Activated T-cell treated with anti-CD3 and anti-CD28 coated beads for 1 hour (primary cell): ENCODE results near the gene EMILIN1.
"Not testable (repeated sequence)": the region's sequence is repeated elsewhere in the genome, so short reads cannot be mapped to it uniquely, and the experiment has no call there.

ENCODE experiments used
- DNase-seq: peaks from one replicate; pipeline ENCODE4 v3.0.0-alpha.2; 2020; ENCODE audit warnings: low read depth

EMILIN1 gene

GRCh38 chr2:27094353-27094984, 16.1 kb downstream of the EMILIN1 start:
- DNase-seq: no peak

GRCh38 chr2:27095427-27095744, 17.0 kb downstream of the EMILIN1 start:
- DNase-seq: no peak

- DNase-seq: no peak
These were observed 17.6 kb downstream of the EMILIN1 start for GRCh38 chr2:27095745-27096651.

- DNase-seq: no peak
These were observed 18.4 kb downstream of the EMILIN1 start for GRCh38 chr2:27096748-27097297.

GRCh38 chr2:27097341-27097740, 18.9 kb downstream of the EMILIN1 start:
- DNase-seq: no peak

- DNase-seq: no peak
These were observed 21.0 kb downstream of the EMILIN1 start for GRCh38 chr2:27099334-27099955.

GRCh38 chr2:27100036-27100435, 21.6 kb downstream of the EMILIN1 start:
- DNase-seq: no peak

- no peak for DNase-seq
These were observed 23.9 kb downstream of the EMILIN1 start for GRCh38 chr2:27102329-27102728.

GRCh38 chr2:27105981-27106380, 27.6 kb downstream of the EMILIN1 start:
- no peak for DNase-seq

- no peak for DNase-seq
These were observed 29.8 kb downstream of the EMILIN1 start for GRCh38 chr2:27108221-27108620.

GRCh38 chr2:27109083-27109482, 30.7 kb downstream of the EMILIN1 start:
- DNase-seq: no peak

- not testable (repeated sequence) for DNase-seq
These were observed 32.4 kb downstream of the EMILIN1 start for GRCh38 chr2:27110603-27111352.

- not testable (repeated sequence) for DNase-seq
These were observed 33.1 kb downstream of the EMILIN1 start for GRCh38 chr2:27111392-27112078.

- DNase-seq: no peak
These were observed 37.1 kb downstream of the EMILIN1 start for GRCh38 chr2:27115519-27115918.

- no peak for DNase-seq
These were observed 39.6 kb downstream of the EMILIN1 start for GRCh38 chr2:27117995-27118524.

- no peak for DNase-seq
These were observed 40.3 kb downstream of the EMILIN1 start, which contains the start of gene CGREF1 for GRCh38 chr2:27118525-27119329. Gene CGREF1 (minus strand): TSS chr2:27119128. CDS start chr2:27104366, 14,762 bp downstream.

- not testable (repeated sequence) for DNase-seq
These were observed 40.9 kb downstream of the EMILIN1 start for GRCh38 chr2:27119330-27119670.

GRCh38 chr2:27121906-27122305, 43.5 kb downstream of the EMILIN1 start:
- DNase-seq: no peak

GRCh38 chr2:27122791-27123190, 44.4 kb downstream of the EMILIN1 start:
- DNase-seq: no peak
